Fibroblast of pulmonary artery (primary cell): ENCODE results near the gene PPIP5K2.

Source experiments
- DNase-seq: peaks from one replicate; pipeline ENCODE4 v3.0.0-alpha.2; 2010; ENCODE audit warnings: low read depth
- H3K4me3 ChIP-seq: replicated peaks from 2 replicates; pipeline ENCODE4 v1.5.1; 2011; ENCODE audit warnings: low read depth, mild to moderate bottlenecking, control low read depth, low read length, moderate library complexity
- CTCF ChIP-seq: IDR thresholded peaks from 2 replicates; pipeline ENCODE4 v1.5.1; 2011; ENCODE audit warnings: mild to moderate bottlenecking, control low read depth, low read length, inconsistent platforms; ENCODE audit errors: missing control alignments

PPIP5K2 gene

DNA sequence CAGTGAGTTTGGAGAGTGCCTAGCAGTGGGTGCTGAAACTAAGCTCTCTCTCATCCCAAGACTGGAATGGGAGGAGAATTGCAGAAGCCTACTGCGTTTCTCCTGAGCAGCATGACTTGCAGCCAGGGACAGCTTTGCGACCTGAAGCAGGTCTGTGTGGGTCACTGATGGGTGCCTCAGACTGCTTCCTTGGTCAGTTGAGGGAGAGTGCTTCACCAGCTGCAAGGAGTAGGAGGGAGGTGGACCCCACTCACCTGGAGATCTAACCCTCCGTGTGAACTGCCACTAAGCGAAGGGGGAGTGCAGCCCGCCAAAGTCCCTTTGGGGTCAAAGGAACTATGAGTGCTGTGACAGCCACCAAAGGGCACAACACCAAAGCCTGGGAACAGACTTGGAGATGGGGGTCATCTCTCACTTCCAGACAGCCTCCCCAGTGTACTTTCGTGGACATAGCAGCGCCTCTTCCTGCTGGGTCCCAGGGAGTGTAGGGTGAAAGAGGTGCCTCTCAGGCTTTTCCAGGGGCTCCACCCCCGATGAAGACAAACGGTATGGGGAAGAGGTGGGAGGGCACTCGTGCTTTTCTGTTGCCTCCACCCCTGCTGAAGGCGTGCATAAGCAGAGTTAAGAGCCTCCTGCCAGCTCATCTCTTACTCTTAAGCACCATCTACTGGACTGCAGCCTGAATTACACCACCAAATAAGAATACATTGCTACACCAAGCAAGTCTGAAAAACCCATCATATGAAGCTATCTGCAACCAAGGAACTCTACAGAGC is 104.2 kb downstream of the PPIP5K2 start:
- H3K4me3 ChIP-seq = no peak overlapping the region
- peak; percentile 93 for DNase-seq
- TF ChIP-seq CTCF = peak; percentile 81

- H3K4me3 ChIP-seq = no peak overlapping the region
- no peak for TF ChIP-seq CTCF
- DNase-seq = no peak
Observed at GRCh38 chr5:103224894-103225246, 104.8 kb downstream of the PPIP5K2 start.

DNA sequence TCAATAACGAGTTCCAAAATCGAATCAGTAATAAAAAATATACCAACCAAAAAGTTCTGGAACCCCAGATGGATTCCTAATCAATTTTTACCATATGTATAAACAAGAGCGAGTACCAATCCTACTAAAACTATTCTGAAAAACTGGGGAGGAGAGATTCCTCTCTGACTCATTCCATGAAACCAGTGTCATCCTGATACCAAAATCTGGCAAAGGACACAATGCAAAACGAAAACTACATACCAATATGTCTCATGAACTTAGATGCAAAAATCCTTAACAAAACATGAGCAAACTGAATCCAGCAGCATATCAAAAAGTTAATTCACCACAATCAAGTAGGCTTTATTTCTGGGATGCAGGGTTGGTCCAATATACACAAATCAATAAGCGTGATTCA is 108.0 kb downstream of the PPIP5K2 start:
- no peak for TF ChIP-seq CTCF
- DNase-seq = peak; percentile 30
- H3K4me3 ChIP-seq = no peak overlapping the region

DNA sequence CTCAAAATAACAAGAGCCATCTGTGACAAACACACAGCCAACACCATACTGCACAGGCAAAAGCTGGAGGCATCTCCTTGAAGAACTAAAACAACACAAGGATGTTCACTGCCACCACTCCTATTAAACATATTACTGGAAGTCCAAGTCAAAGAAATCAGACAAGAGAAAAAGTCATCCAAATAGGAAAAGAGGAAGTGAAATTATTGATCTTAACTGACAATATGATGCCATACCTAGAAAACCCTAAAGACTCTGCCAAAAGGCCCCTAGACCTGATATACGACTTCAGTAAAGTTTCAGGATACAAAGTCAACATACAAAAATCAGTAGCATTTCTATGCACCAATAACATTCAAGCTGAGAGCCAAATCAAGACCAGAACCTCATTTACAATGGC is 108.5 kb downstream of the PPIP5K2 start:
- DNase-seq = no peak
- TF ChIP-seq CTCF = no peak
- no peak overlapping the region for H3K4me3 ChIP-seq

DNA sequence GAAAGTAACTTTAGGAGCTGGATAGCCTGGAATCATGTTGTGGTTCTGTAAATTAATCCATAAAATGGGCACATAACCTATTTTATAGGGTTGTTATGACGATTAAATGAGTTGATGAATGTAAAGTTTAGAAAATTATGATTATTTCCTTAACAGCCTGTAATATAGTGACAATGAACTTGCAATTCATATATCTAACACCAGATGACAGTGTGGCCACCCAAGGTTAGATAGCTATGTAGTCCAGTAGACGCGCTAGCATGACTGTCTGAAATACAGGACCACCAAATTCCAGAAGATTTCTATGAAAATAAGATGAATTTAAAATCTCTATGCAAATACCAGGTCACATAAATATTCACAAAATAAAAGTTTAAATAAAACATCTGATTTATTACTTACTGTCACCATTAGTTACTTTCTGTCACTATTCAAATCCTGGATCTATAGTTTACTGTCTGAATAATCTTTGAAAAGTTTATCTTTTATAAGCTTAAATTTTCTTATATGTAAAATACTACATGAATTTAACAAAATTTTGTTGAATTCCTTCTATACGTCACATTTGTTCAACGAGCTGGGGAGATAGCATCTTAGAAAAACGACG is 112.4 kb downstream of the PPIP5K2 start:
- DNase-seq = peak; percentile 74
- peak; percentile 89 for TF ChIP-seq CTCF
- H3K4me3 ChIP-seq = no peak overlapping the region

GRCh38 chr5:103234239-103234975 is 114.3 kb downstream of the PPIP5K2 start:
- DNase-seq = peak; percentile 62
- TF ChIP-seq CTCF = no peak
- no peak overlapping the region for H3K4me3 ChIP-seq
